GM21367 (cell line): ENCODE data around the gene CEBPG.
A peak's percentile ranks its signal among the peaks of the same experiment; 100 is the strongest.

Source experiments
- ATAC-seq: cut with Tn5 transposase; IDR thresholded peaks from one replicate; pipeline ENCODE4 v1.9.1; 2021; ENCODE audit not compliant: unreplicated experiment

CEBPG gene

DNA sequence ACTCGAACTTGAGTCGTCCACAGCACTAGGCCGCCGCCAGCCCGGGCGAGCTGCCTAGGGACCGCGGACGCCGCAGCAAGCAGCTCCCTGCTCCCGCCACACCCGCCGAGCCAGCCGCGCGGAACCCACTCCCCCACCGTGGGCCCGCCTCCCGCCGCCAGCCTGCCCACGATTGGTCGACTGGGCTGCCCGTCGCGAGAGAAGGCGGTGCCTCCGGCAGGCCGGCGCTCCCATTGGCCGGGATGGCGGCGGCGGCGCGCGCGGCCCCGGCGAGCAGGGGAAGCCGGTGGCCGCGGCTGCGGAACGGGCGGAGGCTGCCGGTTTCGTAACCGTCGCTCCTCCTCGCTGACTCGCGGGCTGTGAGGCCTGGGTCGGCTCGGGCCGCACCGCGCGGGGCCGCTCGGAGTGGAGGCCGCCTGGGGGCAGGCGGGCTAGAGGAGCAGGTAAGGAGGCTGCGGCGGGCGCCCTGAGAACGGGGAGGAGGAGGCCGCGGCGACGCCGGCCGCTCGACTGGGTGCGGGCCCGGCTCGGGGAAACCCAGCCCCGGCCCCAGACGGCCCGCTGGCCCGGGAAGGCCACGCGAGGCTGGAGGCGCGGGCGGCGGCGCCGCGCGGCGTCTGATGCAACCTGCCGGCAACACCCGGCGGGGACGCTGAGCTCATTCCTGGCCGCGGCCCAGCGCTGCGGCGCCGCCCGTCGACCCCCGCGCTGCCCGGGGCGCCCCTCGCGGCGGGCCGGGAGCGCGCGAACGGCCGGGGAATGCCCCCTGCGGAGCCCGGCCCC, at the start of gene CEBPG:
Gene CEBPG (plus strand): TSS at position 257 of the 783 bp plus-strand sequence. CDS start 5,531 bp downstream, outside the sequence.
- ATAC-seq = peak; percentile 71

DNA sequence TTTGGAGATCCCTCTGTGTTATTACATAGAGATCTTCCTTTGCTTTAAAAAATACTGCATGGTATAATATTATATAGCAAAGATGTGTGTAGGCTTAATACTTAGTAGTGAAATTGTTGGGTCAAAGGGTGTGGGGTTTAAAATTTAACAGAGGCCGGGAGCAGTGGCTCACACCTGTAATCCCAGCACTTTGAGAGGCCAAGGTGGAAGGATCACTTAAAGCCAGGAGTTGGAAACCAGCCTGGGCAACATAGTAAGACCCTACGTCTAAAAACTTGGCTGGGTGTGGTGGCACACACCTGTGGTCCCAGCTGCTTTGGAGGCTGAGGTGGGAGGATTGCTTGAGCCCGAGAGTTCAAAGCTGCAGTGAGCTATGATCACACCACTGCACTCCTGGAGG, 48.9 kb upstream of the CEBPG start:
- ATAC-seq = no peak

DNA sequence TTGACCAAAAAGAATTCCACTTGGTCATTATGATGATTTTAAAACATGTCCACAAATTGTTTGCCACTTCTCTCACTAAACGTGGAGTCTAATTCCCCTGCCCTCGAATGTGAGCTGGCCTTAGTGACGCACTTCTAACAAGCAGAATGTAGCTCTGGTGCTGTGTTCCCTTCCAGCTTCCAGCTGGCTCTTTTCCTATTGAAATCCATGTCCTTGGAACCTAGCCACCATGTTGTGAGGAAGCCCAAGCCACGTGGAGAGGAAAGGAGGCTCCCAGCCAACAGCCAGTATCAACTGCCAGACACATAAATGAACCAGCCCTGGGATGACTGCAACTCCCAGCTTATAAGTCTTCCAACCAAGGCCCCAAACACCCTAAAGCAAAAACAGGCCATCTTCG, 47.6 kb upstream of the CEBPG start:
- ATAC-seq = no peak

DNA sequence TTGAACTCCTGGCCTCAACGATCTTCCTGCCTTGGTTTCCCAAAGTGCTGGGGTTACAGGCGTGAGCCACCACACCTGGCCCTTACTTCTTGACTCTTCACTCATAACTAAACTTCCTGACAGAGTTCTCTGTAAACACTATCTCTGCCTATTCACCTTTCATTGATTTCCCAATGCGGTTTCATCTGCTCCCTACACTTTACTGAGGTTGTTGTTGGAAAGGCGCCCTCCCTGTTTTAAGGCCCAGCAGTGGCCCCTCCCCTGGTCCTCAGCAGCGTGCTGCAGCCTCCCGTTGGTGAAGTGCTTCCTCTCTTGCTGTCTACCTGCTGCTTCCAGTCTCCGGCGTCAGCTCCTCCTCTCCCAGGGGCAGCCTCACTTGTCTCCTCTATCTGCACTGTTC, 44.4 kb upstream of the CEBPG start:
- ATAC-seq = no peak

DNA sequence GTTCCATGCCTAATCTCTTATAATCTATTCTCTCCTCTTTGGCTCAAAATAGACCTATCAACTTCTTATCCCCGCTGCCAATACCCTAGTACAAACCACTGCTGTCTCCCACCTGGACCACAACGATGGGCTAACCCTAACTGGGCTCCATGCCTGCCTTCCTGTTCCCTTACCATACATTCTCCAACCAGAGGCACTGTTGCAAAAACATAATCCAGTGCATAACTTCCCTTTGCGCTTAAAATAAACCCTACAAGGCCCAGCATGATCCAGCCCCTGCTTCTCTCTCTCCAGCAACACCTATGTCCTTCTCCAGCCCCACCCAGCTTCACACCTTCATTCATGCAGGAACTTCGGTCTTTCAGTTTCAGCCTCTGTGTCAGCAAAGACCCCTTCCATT, 43.8 kb upstream of the CEBPG start:
- no peak for ATAC-seq

GRCh38 chr19:33332248-33332647, 41.3 kb upstream of the CEBPG start:
- no peak for ATAC-seq

DNA sequence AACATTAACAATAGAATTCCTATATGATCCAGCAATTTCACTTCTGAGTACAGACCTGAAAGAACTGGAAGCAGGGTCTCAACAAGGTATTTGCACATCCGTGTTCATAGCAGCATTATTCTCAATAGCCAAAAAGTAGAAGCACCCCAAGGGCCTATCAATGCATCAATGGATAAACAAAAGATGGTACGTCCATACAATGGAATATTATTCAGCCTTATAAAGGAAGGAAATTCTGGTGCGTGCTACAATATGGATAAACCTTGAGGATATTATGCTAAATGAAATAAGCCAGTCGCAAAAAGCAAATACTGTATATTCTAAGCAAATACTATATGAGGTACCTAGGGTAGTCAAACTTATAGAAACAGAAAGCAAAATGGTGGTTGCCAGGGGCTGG, 40.4 kb upstream of the CEBPG start:
- ATAC-seq = no peak

DNA sequence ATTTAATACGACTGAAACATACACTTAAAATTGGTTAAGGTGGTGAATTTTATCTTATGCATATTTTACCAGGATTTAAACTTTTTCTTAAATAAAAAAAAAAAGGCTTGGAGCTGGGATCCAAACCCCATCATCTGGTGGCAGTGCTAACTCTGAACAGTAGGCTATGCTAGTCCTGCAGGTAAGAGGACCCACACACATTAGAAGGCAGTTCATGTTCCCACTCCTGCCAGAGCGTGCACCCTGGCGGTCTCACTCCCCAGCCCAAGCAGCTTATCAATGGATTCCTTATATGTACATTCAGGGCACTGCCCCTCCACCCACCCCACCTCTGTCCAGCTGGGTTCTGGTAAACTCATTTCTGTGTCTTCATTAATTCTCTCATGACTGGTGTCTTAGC, 39.9 kb upstream of the CEBPG start:
- no peak for ATAC-seq

- ATAC-seq = no peak
Measured at GRCh38 chr19:33334271-33334670, 39.2 kb upstream of the CEBPG start.

DNA sequence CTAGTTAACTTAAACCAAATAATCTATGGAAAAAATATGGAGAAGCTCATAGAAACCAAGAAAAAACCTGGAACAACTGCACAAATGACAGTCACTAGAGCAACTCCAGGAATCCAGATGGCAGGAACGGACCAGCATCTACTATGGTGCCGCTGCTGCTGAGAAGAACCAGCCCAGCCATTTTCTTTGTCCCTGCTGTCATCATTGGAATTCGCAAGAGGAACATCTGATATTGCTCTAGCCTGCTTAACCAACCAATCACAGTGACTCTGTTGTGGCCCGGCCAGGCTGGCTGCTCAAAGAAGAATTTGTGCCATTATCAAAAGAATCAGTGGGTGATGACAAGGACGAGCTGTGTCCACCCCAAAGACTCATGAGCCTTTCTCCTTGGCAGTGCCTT, 38.1 kb upstream of the CEBPG start:
- ATAC-seq = no peak

- ATAC-seq = no peak
Measured at GRCh38 chr19:33339016-33339984, 34.2 kb upstream of the CEBPG start.

DNA sequence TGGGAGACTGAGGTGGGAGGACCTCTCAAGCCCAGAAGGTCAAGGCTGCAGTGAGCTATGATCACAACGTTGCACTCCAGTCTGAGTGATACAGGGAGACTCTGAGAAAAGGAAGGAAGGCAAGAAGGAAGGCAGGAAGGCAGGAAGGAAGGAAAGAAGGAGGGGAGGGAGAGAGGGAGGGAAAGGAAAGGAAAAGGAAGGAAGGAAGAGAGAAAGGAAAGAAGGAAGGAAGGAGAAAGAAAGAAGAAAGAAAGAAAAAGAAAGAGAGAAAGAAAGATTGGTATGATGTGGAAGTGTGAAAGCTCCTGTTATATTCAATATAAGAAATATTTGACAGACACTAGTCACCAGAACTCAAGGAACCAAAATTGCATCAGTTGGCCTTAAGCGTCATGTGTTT, 32.5 kb upstream of the CEBPG start:
- ATAC-seq = no peak

DNA sequence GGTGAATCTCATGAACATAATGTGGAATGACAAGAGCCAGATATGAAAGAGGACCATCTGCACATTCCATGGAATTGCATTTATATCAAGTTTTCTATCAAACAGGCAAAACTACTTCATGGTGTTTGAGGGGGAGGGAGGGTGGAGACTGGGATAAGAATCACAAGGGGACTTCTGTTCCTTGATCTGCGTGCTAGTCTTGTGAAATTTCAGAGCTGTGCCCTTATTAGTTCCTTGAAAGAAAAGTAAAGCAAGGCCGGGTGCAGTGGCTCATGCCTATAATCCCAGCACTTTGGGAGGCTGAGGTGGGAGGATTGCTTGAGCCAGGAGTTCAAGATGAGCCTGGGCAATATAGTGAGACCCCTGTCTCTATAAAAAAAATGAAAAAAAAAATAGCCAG, 30.2 kb upstream of the CEBPG start:
- no peak for ATAC-seq

GRCh38 chr19:33343859-33344572, 29.5 kb upstream of the CEBPG start:
- ATAC-seq = no peak

- ATAC-seq = no peak
Measured at GRCh38 chr19:33344573-33344925, 29.0 kb upstream of the CEBPG start.

- ATAC-seq = no peak
Measured at GRCh38 chr19:33345163-33345562, 28.3 kb upstream of the CEBPG start.

- ATAC-seq = no peak
Measured at GRCh38 chr19:33346665-33347064, 26.8 kb upstream of the CEBPG start.

GRCh38 chr19:33347300-33347699, 26.2 kb upstream of the CEBPG start:
- ATAC-seq = no peak

- ATAC-seq = no peak
Measured at GRCh38 chr19:33348301-33349010, 25.1 kb upstream of the CEBPG start.

DNA sequence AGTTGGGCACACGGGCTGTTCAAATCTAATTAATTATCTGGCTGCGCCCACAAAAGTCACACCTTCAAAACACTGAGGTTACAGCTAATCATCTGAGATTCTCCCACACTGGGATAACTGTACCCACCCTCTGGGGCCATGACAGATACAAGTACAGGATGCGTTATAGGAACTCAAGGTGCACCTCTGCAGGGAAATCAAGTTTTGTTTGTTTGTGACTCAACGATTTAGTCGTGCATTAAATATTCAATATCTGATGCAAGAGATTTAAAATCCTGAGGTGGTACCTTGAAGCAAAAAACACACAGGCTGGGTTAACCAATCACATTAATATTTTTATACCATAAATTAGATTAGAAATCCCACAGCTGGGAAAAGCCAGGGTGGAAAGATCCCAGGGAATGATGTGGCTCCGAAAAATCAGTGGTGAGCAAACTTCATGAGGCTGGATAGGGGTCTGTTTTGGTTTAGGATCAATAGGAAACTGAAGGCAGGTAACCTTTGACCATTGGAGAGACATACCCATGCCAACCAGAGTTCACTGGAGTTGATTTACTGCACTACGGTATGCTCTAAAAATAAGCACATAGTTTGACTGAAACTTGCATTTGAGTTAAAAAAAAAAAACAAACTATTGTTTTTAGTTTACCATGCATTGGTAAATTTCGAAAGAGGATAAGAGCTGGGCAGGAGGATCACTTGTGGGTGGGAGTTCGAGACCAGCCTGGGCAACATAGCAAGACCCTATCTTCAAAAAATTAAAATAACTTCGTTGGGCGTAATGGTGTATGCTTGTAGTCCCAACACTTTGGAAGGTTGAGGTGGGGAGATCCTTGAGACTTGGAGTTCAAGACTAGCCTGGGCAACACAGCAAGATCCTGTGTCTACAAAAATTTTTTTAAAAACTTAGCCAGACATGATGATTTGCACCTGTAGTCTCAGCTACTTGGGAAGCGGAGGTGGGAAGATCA, 23.9 kb upstream of the CEBPG start:
- ATAC-seq = no peak
